ENCODE data around the gene NEK10. TPM values are rescaled to one million over a fixed set of nuclear protein-coding genes. Genes with fewer than 3 reads are reported as not detected.

NEK10 gene
- total RNA-seq, 1 experiment from 2014 or later = 5.7 TPM

DNA sequence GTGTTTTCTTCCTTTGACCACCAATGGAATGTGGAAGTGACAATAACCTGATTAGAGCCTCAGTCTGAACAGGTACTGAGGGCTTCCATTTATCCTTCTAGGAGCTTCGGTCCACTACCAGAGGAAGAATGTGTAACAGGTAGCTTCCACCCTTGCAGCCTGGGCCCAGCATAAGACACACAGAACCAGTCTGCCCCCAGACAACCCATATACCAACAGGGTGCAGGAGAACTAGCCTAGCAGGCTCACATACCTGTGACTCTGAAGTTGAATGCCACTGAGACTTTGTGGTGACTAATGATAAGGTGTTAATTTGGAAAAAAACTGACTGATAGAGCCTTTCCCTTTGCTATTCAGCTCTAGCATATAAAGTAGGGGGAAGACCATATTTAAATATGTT, 166.2 kb downstream of the NEK10 start:
- ATAC-seq = no peak
- H3K4me3 ChIP-seq (ENCODE audit: low read depth in 2 of 2, low read length in 2 of 2) = no peak overlapping the region
- ChIA-PET POLR2A (no interaction called here), CTCF (no interaction called here)
- no TSS peak for BruUV-seq (replicated peaks)
- DNase-seq (ENCODE audit: low read depth, low spot score) = no peak
- no peaks in the 10 kb centered on the region for H3K27me3 ChIP-seq (ENCODE audit: control insufficient read depth, insufficient read depth, low read length)
- no peaks in the 10 kb centered on the region for H3K9me3 ChIP-seq (ENCODE audit: control insufficient read depth, insufficient read depth, low read depth, low read length)
- no peaks in the 10 kb centered on the region for H3K4me1 ChIP-seq (ENCODE audit: control insufficient read depth, insufficient read depth, low read length)
- in situ Hi-C loops (cut with HindIII; ENCODE audit: low pct_unique_long_range_greater_than_20kb, low sequenced_read_pairs) (no loop called here), intact Hi-C loops (cut with micrococcal nuclease; ENCODE audit: unreplicated experiment) (no loop called here)
- H3K36me3 ChIP-seq (ENCODE audit: control insufficient read depth, insufficient read depth, low read length) = no peaks in the 10 kb centered on the region
- H3K27ac ChIP-seq (ENCODE audit: low read length) = no peak overlapping the region
- TF ChIP-seq CTCF (IDR thresholded peaks at IDR 0.05) = no peak

GRCh38 chr3:27201492-27201891, 167.7 kb downstream of the NEK10 start:
- Histone ChIP-seq H3K27ac (ENCODE audit: low read length) (no peak overlapping the region), H3K27me3 (ENCODE audit: control insufficient read depth, insufficient read depth, low read length) (no peaks in the 10 kb centered on the region), H3K4me3 (ENCODE audit: low read depth in 2 of 2, low read length in 2 of 2) (no peak overlapping the region), H3K36me3 (ENCODE audit: control insufficient read depth, insufficient read depth, low read length) (no peaks in the 10 kb centered on the region), H3K4me1 (ENCODE audit: control insufficient read depth, insufficient read depth, low read length) (no peaks in the 10 kb centered on the region), H3K9me3 (ENCODE audit: control insufficient read depth, insufficient read depth, low read depth, low read length) (no peaks in the 10 kb centered on the region)
- ChIA-PET CTCF (no interaction called here), POLR2A (no interaction called here)
- DNase-seq (ENCODE audit: low read depth, low spot score) (no peak), ATAC-seq (no peak)
- intact Hi-C loops (cut with micrococcal nuclease; ENCODE audit: unreplicated experiment) (no loop called here), in situ Hi-C loops (cut with HindIII; ENCODE audit: low pct_unique_long_range_greater_than_20kb, low sequenced_read_pairs) (no loop called here)
- TF ChIP-seq TCF7L2 (IDR thresholded peaks at IDR 0.05; ENCODE audit: low read depth, low read length) (no peak), SIN3A (IDR thresholded peaks at IDR 0.05; ENCODE audit: borderline replicate concordance, insufficient read depth, low read depth, low read length) (no peak), CTCF (IDR thresholded peaks at IDR 0.05) (no peak), POLR2AphosphoS5 (IDR thresholded peaks at IDR 0.05; ENCODE audit: low read depth, low read length) (no peak)
- TF ChIP-seq, protein P1, sequence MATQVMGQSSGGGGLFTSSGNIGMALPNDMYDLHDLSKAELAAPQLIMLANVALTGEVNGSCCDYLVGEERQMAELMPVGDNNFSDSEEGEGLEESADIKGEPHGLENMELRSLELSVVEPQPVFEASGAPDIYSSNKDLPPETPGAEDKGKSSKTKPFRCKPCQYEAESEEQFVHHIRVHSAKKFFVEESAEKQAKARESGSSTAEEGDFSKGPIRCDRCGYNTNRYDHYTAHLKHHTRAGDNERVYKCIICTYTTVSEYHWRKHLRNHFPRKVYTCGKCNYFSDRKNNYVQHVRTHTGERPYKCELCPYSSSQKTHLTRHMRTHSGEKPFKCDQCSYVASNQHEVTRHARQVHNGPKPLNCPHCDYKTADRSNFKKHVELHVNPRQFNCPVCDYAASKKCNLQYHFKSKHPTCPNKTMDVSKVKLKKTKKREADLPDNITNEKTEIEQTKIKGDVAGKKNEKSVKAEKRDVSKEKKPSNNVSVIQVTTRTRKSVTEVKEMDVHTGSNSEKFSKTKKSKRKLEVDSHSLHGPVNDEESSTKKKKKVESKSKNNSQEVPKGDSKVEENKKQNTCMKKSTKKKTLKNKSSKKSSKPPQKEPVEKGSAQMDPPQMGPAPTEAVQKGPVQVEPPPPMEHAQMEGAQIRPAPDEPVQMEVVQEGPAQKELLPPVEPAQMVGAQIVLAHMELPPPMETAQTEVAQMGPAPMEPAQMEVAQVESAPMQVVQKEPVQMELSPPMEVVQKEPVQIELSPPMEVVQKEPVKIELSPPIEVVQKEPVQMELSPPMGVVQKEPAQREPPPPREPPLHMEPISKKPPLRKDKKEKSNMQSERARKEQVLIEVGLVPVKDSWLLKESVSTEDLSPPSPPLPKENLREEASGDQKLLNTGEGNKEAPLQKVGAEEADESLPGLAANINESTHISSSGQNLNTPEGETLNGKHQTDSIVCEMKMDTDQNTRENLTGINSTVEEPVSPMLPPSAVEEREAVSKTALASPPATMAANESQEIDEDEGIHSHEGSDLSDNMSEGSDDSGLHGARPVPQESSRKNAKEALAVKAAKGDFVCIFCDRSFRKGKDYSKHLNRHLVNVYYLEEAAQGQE (IDR thresholded peaks at IDR 0.05; ENCODE audit: insufficient read depth in 1 of 2, low read depth in 2 of 2, low read length in 1 of 2) = no peak
- no TSS peak for BruUV-seq (replicated peaks)

Data from Panc1 (cell line).